Measurements from ENCODE around the gene SPRED3. TPM values are rescaled to one million over a fixed set of nuclear protein-coding genes. Genes with fewer than 3 reads are reported as not detected.
A peak's percentile ranks its signal among the peaks of the same experiment; 100 is the strongest.

SPRED3 gene
- total RNA-seq, 1 donor from 2014 or later: 8.7 TPM

DNA sequence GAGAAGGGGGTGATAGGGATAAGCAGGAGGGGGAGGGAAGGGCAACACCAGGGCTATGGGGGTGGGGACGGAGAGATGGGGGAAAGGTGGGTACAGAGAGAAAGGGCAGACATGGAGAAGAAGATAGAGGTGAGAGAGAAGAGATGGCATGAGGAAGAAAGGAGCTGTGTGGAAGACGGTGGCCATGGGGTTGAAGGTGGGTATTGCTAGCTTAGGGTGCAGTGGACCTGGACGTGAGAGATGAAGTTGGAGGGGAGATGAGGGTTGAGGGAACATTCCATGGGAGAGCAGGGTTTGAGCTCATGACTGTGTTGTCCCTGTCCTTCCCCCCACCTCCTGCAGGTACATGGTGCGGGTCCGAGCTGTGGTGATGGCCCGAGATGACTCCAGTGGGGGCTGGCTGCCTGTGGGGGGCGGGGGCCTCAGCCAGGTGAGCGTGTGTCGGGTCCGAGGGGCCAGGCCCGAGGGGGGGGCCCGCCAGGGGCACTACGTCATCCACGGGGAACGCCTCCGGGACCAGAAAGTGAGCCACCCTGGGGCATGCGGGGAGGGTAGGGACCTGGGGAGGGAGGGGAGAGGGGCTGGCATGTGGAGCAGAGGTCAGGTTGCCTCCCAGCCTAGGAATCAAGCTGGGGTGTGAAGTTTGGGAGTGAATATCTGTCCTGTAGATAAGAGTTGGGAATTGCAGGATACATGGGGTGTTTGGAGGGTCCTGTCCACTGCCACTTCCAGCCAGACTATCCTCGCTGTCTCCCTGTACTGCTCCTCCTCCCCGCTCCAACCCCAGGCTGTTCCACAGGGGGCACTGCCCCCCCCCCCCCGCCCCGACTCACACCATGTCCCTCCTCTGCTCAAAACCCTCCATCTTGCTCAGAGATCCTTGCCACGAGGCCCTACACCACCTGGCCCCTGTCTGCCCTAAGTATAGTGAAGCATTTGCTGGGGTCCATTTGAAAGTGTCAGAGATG is 1.7 kb downstream of the SPRED3 start:
- peak overlapping the region; percentile 78 for H3K4me3 Mint-ChIP-seq (ENCODE audit: unreplicated experiment)
- no peak for DNase-seq
- peaks cover 7% of the 10 kb centered on the region for H3K9me3 Mint-ChIP-seq (ENCODE audit: unreplicated experiment)
- TF ChIP-seq, protein P1, sequence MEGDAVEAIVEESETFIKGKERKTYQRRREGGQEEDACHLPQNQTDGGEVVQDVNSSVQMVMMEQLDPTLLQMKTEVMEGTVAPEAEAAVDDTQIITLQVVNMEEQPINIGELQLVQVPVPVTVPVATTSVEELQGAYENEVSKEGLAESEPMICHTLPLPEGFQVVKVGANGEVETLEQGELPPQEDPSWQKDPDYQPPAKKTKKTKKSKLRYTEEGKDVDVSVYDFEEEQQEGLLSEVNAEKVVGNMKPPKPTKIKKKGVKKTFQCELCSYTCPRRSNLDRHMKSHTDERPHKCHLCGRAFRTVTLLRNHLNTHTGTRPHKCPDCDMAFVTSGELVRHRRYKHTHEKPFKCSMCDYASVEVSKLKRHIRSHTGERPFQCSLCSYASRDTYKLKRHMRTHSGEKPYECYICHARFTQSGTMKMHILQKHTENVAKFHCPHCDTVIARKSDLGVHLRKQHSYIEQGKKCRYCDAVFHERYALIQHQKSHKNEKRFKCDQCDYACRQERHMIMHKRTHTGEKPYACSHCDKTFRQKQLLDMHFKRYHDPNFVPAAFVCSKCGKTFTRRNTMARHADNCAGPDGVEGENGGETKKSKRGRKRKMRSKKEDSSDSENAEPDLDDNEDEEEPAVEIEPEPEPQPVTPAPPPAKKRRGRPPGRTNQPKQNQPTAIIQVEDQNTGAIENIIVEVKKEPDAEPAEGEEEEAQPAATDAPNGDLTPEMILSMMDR (IDR thresholded peaks at IDR 0.05; ENCODE audit: partially characterized antibody, unreplicated experiment): no peak
- H3K27me3 Mint-ChIP-seq (ENCODE audit: unreplicated experiment): peaks cover 29% of the 10 kb centered on the region
- H3K36me3 Mint-ChIP-seq (ENCODE audit: unreplicated experiment): peaks cover 7% of the 10 kb centered on the region
- no peak overlapping the region for H3K27ac Mint-ChIP-seq (ENCODE audit: unreplicated experiment)
- peaks cover 2% of the 10 kb centered on the region for H3K4me1 Mint-ChIP-seq (ENCODE audit: low read depth, unreplicated experiment)

DNA sequence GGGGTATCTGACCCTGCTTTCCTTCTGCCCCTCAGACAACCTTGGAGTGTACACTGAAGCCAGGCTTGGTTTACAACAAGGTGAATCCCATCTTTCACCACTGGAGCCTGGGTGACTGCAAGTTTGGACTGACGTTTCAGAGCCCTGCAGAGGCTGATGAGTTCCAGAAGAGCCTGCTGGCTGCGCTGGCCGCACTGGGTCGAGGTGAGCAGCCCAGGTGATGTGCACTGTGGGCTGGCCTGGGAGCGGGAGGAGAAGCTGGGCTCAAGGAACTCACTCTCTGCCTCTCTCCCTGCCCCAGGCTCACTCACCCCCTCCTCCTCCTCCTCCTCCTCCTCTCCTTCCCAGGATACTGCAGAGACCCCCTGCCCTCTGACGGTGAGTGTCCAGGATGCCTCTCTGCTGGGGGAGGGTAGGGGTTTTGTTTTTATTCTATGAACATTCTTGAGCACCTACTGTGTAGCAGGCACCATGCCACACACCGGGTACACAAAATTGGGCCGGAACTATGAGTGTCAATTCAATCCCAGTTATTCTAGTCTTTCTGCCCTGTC is 3.5 kb downstream of the SPRED3 start:
- TF ChIP-seq, protein P1 (IDR thresholded peaks at IDR 0.05; ENCODE audit: partially characterized antibody, unreplicated experiment): no peak
- Mint-ChIP-seq H3K4me3 (ENCODE audit: unreplicated experiment) (no peak overlapping the region), H3K27me3 (ENCODE audit: unreplicated experiment) (peaks cover 36% of the 10 kb centered on the region), H3K36me3 (ENCODE audit: unreplicated experiment) (peaks cover 14% of the 10 kb centered on the region), H3K9me3 (ENCODE audit: unreplicated experiment) (peaks cover 7% of the 10 kb centered on the region), H3K4me1 (ENCODE audit: low read depth, unreplicated experiment) (peaks cover 2% of the 10 kb centered on the region), H3K27ac (ENCODE audit: unreplicated experiment) (no peak overlapping the region)
- no peak for DNase-seq

DNA sequence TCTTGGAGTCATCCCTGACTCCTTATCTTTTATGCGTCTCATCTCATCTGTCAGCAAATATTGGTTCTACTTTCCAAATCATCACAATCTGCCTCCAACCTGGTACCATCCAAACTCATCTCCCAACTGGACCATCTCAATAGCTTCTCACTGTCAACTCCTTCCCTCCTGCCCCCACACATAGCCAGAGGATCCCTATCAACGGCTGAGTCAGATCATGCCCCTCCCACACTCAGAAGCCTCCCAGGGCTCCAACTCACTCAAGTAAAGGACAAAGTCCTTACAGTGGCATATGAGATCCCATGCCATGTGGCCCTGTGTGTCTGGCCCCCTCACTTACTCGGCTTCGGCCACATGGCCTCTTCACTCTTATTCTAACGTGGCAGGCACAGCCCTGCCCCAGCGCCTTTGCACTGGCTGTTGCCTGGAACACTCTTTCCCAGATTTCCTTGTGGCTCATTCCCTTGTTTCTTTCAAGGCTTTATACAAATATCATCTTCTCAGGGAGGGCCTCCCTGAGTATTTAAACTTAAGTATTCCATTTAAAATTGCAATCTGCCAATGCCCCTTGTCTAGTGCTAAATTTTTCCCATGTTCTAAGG is 4.3 kb downstream of the SPRED3 start:
- Mint-ChIP-seq H3K36me3 (ENCODE audit: unreplicated experiment) (peaks cover 14% of the 10 kb centered on the region), H3K4me3 (ENCODE audit: unreplicated experiment) (no peak overlapping the region), H3K9me3 (ENCODE audit: unreplicated experiment) (peaks cover 7% of the 10 kb centered on the region), H3K27me3 (ENCODE audit: unreplicated experiment) (peaks cover 36% of the 10 kb centered on the region), H3K4me1 (ENCODE audit: low read depth, unreplicated experiment) (peaks cover 2% of the 10 kb centered on the region), H3K27ac (ENCODE audit: unreplicated experiment) (no peak overlapping the region)
- TF ChIP-seq, protein P1 (IDR thresholded peaks at IDR 0.05; ENCODE audit: partially characterized antibody, unreplicated experiment): no peak
- DNase-seq: no peak

DNA sequence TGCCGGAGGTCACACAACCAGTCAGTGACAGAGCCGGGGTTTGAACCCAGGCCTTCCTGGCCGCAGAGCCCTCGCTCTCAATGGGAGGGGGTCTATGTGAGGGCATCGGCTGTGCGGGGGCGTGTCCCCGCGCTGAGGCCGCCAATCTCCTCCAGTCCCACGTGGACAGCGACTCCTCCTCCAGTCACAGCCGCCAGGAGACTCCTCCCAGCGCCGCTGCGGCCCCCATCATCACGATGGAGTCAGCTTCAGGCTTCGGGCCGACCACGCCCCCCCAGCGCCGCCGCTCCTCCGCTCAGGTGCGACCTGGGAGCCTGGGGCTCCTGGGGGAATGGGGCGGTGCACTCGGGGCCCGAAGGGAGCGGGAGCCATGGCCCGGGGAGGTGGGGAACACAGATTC is 6.0 kb downstream of the SPRED3 start:
- no peak overlapping the region for H3K27ac Mint-ChIP-seq (ENCODE audit: unreplicated experiment)

More for the DNA sequence above, 6.0 kb downstream of the SPRED3 start:
- DNase-seq: peak; percentile 75
- peaks cover 7% of the 10 kb centered on the region for H3K9me3 Mint-ChIP-seq (ENCODE audit: unreplicated experiment)
- peak overlapping the region; percentile 79 for H3K4me3 Mint-ChIP-seq (ENCODE audit: unreplicated experiment)
- peaks cover 35% of the 10 kb centered on the region for H3K27me3 Mint-ChIP-seq (ENCODE audit: unreplicated experiment)
- TF ChIP-seq, protein P1 (IDR thresholded peaks at IDR 0.05; ENCODE audit: partially characterized antibody, unreplicated experiment): no peak
- H3K4me1 Mint-ChIP-seq (ENCODE audit: low read depth, unreplicated experiment): peaks cover 3% of the 10 kb centered on the region
- H3K36me3 Mint-ChIP-seq (ENCODE audit: unreplicated experiment): peaks cover 14% of the 10 kb centered on the region

All from glutamatergic neuron (in vitro differentiated cells).